HG03565 (cell line): ENCODE measurements around the gene RHOBTB3.

Experiments used
- ATAC-seq: cut with Tn5 transposase; IDR thresholded peaks from one replicate; pipeline ENCODE4 v1.9.1; 2021; ENCODE audit warnings: mild to moderate bottlenecking, moderate library complexity; ENCODE audit not compliant: unreplicated experiment

The RHOBTB3 gene

DNA sequence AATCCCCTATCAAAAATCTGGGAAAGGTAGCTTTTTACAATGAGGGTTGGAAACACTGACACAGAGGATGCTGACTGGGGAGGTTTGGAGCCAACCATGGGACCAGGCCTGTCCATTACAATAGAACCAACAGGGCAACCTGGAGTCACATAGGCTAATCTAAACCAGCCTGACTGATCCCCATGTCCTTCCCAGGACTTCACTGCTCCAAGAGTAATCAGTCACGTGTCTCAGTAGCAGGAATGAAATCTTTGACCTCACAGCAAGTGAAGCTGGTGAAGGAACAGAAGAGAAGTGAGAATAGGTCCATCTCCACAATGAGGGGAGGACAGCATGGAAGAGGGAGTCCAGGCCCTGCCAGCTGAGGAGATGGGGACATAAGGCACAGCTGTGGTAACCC is 107.4 kb downstream of the RHOBTB3 start:
- ATAC-seq = no peak

DNA sequence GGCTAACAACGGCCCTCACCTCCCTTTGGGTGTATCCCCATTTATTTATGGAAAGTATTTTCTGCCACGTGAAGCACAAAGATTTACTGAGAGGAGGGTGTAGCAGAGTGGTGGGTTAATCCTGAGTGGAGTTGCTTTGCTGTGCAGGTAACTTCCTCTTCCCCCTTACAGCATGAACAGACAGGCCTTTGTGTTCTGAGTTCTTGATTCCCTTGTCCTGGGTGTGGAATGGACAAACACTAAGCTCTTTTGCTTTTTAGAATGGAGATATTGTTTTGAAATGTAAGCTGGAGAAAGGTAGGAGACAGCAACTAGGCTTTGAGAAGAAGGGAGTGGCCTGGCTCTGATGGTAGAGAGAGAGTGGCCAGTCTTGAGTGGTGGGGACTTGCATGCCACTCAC is 108.5 kb downstream of the RHOBTB3 start:
- no peak for ATAC-seq

DNA sequence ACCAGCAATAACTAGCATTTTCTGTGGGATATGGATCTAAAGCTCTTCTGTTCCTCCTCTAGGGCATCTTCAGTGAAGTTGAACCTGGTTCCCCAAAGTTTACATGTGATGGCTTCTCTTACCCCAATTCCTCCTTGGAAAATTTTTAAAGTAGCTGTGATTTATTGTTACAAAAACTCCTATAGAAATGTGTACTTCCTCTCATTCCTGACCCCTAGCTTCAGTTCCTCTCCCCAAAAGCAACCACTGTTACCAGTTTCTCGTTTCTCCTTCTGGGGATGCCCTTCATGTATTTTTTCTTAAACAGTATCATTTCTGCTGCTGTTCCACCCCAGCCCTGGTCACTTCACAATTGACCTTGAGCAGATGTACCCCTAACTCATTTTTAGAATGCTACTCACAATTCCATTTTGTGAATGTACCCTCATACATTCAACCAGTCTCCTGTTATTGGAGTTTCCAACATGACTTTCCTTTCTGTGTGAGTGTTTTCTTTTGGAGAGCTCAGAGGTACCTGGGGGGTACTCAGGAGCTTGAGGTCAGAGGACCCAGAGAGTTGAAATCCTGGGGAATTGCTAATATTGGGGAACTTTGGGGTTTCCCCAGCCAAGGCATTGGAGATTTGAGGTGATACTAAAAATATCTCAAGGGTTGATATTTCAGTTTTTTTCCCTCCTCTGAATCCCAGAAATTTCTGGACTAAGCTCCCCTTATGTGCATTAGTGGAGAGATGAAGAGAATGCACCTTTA is 110.0 kb downstream of the RHOBTB3 start:
- ATAC-seq = no peak

DNA sequence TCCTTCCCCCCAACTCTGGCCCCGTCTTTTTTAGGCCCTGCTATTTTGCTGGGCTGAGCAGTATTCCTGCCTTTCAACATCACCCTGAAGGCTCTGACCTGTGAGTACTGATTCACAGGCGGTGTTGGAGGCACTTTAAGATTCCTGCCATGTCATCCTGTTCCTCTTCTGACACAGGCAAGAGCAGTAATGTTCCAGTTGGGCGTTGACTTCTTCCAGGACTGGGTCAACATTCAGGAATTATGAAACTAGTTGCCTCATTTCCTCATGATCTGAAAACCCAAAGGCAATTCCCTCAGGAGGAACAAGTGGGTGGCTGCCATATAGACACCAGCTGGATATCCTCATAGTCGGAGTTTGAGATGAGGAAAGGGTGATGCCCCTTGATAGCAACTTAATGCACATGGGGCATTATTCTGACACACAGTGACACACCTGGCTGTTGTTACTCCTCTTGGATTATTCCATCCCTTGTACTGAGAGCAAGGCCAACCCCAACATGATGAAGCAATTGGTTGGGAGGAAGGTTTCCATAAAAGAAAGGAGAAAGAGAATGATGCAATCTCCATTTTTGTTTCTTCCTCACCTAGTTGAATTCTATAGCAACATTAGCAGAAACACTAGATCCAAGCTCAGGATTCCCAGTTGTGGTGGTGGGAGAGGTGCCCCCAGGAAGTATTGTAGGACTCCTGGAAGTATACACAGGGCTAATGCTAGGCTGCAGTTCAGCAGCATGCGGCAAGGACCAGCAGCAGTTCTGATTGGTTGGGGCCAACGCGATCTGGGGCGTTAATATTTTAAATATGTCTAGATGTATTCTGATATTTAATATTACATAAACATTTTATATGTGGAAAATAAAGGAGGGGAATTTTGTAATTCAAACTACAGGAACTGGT is 111.0 kb downstream of the RHOBTB3 start:
- ATAC-seq = no peak

DNA sequence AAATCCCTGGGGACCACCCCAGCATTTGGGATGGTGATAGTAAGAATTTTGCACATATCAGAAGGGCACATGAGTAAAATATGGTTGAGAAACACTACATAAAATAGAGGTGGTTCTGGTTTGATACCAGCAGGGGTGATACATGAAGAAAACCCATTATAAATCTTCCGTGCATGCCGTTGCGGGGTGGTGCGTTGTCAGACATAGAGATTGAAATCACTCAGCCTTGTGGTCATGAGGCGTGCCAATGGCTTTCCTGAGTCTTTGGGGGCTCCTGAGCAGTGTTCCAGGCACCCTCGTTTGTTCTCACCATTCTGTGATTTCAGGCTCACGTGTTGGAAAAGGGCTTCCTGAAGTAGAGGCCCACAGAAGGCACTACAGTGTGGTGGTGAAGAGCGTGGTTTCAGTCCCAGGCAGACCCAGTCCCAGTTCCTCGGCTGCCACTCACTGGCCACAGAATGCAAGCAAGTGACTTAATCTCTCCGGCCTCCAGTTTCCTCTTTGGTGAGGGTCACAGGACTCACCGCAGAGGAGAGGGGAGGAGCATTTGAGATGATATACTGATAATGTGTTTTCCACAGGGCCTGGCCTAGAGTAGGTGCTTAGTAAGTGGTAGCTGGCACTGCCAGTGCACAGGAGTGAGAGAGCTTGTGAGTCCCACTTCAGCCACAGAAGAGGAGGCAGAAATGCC is 111.9 kb downstream of the RHOBTB3 start:
- peak; percentile 81 for ATAC-seq

DNA sequence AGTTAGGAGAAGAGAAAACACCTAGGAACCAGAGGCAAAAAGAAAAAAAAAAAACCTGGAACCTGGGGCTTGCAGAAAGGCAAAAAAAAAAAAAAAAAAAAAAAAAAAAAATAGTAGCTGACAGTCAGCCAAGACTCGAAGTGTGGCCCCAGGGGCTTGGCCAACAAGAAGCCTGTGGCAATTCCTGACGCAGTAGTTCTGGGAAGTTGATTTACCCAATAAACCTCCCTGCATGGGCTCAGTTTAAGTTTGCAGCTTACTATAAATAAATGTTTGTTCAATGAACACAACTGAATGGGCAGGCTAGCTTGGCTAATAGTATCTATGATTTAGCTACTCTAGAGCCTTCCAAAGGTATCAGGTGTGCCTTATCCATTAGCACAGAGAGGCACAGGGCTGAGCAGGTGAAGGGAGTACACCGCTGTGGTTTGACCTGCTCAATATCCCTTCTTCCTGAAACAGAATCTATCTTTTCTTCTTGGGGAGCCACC is 112.6 kb downstream of the RHOBTB3 start:
- ATAC-seq = no peak

DNA sequence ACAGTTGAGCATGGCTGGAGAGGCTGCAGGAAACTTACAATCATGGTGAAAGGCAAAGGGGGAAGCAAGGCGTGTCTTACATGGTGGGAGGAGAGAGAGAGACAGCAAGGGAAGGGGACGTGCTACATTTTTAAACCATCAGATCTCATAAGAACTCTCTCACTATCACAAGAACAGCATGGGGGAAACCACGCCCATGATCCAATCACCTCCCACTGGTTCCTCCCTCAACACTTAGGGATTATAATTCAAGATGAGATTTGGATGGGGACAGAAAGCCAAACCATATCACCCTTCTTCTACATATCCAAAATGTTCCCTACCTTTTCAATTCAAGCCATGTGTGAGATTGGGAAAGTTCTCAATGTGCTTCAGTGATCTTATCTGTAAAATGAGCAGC is 114.3 kb downstream of the RHOBTB3 start:
- no peak for ATAC-seq
